Mesenchymal stem cell (in vitro differentiated cells and primary cell): ENCODE data around the gene DMWD.
A peak's percentile ranks its signal among the peaks of the same experiment; 100 is the strongest.

Experiments
- DNase-seq: peaks from one replicate; pipeline ENCODE4 v3.0.0-alpha.2; 2013
- H2AFZ ChIP-seq: one replicate; pipeline ENCODE4 v1.6.1; 2013; ENCODE audit warnings: low read depth, mild to moderate bottlenecking, control low read depth, inconsistent platforms, low read length, moderate library complexity
- H2AK5ac ChIP-seq: 2 replicates; pipeline ENCODE4 v1.6.1; 2013; ENCODE audit warnings: low read length, moderate library complexity, mild to moderate bottlenecking, inconsistent platforms; ENCODE audit not compliant: severe bottlenecking
- H2BK120ac ChIP-seq: one replicate; pipeline ENCODE4 v1.6.1; 2013; ENCODE audit warnings: low read depth, mild to moderate bottlenecking, inconsistent platforms, low read length, moderate library complexity
- H2BK12ac ChIP-seq, 2 experiments: one replicate each; pipeline ENCODE4 v1.6.1; 2013; ENCODE audit warnings: inconsistent platforms in 2 of 2, low read length in 2 of 2, mild to moderate bottlenecking in 2 of 2, moderate library complexity in 2 of 2, control low read depth in 1 of 2
- H2BK15ac ChIP-seq: one replicate; pipeline ENCODE4 v1.6.1; 2013; ENCODE audit warnings: mild to moderate bottlenecking, low read depth, inconsistent platforms; ENCODE audit not compliant: poor library complexity, severe bottlenecking
- H2BK5ac ChIP-seq: 2 replicates; pipeline ENCODE4 v1.6.1; 2013; ENCODE audit warnings: low read depth, mild to moderate bottlenecking, low read length, control low read depth, inconsistent platforms; ENCODE audit not compliant: poor library complexity, severe bottlenecking
- H3K14ac ChIP-seq, 2 experiments: one replicate each; pipeline ENCODE4 v1.6.1; 2013; ENCODE audit warnings: inconsistent platforms in 2 of 2, low read length in 2 of 2, control low read depth in 1 of 2, mild to moderate bottlenecking in 1 of 2, moderate library complexity in 1 of 2
- H3K18ac ChIP-seq, 2 experiments: one replicate each; pipeline ENCODE4 v1.6.1; 2013; ENCODE audit warnings: inconsistent platforms in 2 of 2, low read length in 2 of 2, control low read depth in 1 of 2, low read depth in 1 of 2, mild to moderate bottlenecking in 1 of 2
- H3K23ac ChIP-seq, 2 experiments: one replicate each; pipeline ENCODE4 v1.6.1; 2013; ENCODE audit warnings: inconsistent platforms in 2 of 2, low read length in 2 of 2, mild to moderate bottlenecking in 2 of 2, moderate library complexity in 2 of 2, control low read depth in 1 of 2
- H3K27ac ChIP-seq: 2 replicates; pipeline ENCODE4 v1.5.1; 2013; ENCODE audit warnings: mild to moderate bottlenecking, moderate library complexity, low read length, control low read depth, inconsistent platforms; ENCODE audit not compliant: poor library complexity, severe bottlenecking
- H3K27me3 ChIP-seq, 2 experiments: 2 replicates each; pipeline versions ENCODE4 v1.6.1 to v1.7.0; 2013; ENCODE audit warnings: low read length in 2 of 2, mild to moderate bottlenecking in 2 of 2, moderate library complexity in 2 of 2, control low read depth in 1 of 2, inconsistent platforms in 1 of 2; ENCODE audit not compliant: control insufficient read depth in 1 of 2, insufficient read depth in 1 of 2
- H3K36me3 ChIP-seq, 2 experiments: 2 replicates each; pipeline versions ENCODE4 v1.6.1 to v1.7.0; 2013; ENCODE audit warnings: low read length in 2 of 2, control low read depth in 1 of 2, inconsistent platforms in 1 of 2, low read depth in 1 of 2, mild to moderate bottlenecking in 1 of 2; ENCODE audit not compliant: insufficient read depth in 2 of 2, control insufficient read depth in 1 of 2
- H3K4ac ChIP-seq, 2 experiments: one replicate each; pipeline ENCODE4 v1.6.1; 2013; ENCODE audit warnings: inconsistent platforms in 2 of 2, low read length in 2 of 2, mild to moderate bottlenecking in 2 of 2, moderate library complexity in 2 of 2, control low read depth in 1 of 2, low read depth in 1 of 2
- H3K4me1 ChIP-seq: 2 replicates; pipeline ENCODE4 v1.6.1; 2013; ENCODE audit warnings: low read depth, low read length, control low read depth; ENCODE audit not compliant: control insufficient read depth, insufficient read depth
- H3K4me2 ChIP-seq: 2 replicates; pipeline ENCODE4 v1.6.1; 2013; ENCODE audit warnings: low read length, mild to moderate bottlenecking, inconsistent platforms; ENCODE audit not compliant: poor library complexity, severe bottlenecking
- H3K4me3 ChIP-seq, 2 experiments: 2 replicates each; pipeline versions ENCODE4 v1.5.1 to v1.7.0; 2013; ENCODE audit warnings: low read length in 2 of 2, mild to moderate bottlenecking in 2 of 2, control low read depth in 1 of 2, low read depth in 1 of 2; ENCODE audit not compliant: insufficient read depth in 1 of 2
- H3K79me1 ChIP-seq: replicated peaks from 2 replicates; pipeline ENCODE4 v1.6.1; 2013; ENCODE audit warnings: mild to moderate bottlenecking, control low read depth, low read length, inconsistent platforms; ENCODE audit not compliant: poor library complexity, severe bottlenecking
- H3K9ac ChIP-seq: 2 replicates; pipeline ENCODE4 v1.7.0; 2013; ENCODE audit warnings: mild to moderate bottlenecking, low read length, moderate library complexity
- H3K9me3 ChIP-seq: 2 replicates; pipeline ENCODE4 v1.7.0; 2013; ENCODE audit warnings: mild to moderate bottlenecking, low read length; ENCODE audit not compliant: control insufficient read depth
- H4K8ac ChIP-seq: one replicate; pipeline ENCODE4 v1.6.1; 2013; ENCODE audit warnings: inconsistent platforms, mild to moderate bottlenecking, low read length, moderate library complexity
- H4K91ac ChIP-seq: one replicate; pipeline ENCODE4 v1.6.1; 2013; ENCODE audit warnings: mild to moderate bottlenecking, low read length, inconsistent platforms
- WGBS: methylation state at CpG from one replicate; pipeline ENCODE4 v1.1.7; 2013; ENCODE audit warnings: mixed read lengths; 5-methylcytosine and 5-hydroxymethylcytosine counted together

The DMWD gene

GRCh38 chr19:45745606-45746005 is 47.0 kb downstream of the DMWD start:
- Histone ChIP-seq H3K9ac (no peak overlapping the region), H4K91ac (no peak overlapping the region)

DNA sequence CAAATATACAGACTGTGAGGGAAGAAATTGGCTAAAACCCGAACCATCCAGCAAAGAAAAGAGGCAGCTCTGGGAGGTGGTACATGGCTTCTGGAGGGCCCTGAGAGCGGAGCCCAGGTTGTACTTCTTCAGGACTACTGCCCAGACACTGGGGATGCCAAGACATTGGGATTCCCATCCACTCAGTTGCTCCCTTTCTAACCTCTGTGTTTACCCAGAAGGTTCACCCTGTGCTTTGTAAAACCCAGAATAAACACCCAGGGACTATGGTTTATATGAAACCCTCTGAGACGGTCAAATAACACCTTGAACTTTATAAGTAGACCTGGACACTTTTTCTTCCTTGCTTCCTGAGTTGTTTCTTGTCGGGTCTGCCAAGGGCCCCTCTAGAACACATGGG is 49.7 kb downstream of the DMWD start:
- H3K79me1 ChIP-seq = no peaks in the 10 kb centered on the region
- peaks cover 7 to 10% of the 10 kb centered on the region in 2 experiments for H3K27me3 ChIP-seq
- no peak overlapping the region for H2BK12ac ChIP-seq
- no peak for DNase-seq
- H2BK15ac ChIP-seq = no peak overlapping the region
- H3K36me3 ChIP-seq = no peaks in the 10 kb centered on the region
- no peak overlapping the region for H3K14ac ChIP-seq
- H3K4me1 ChIP-seq = no peaks in the 10 kb centered on the region
- no peak overlapping the region for H3K4me2 ChIP-seq
- H2AFZ ChIP-seq = no peak overlapping the region
- H3K4me3 ChIP-seq = no peak overlapping the region
- H3K9ac ChIP-seq = no peak overlapping the region
- no peak overlapping the region for H3K27ac ChIP-seq
- no peak overlapping the region for H3K4ac ChIP-seq
- H4K91ac ChIP-seq = no peak overlapping the region
- 74% methylated on average over 3 of the region's 4 CpGs for WGBS
- H2AK5ac ChIP-seq = no peak overlapping the region
- no peaks in the 10 kb centered on the region for H3K9me3 ChIP-seq
- no peak overlapping the region for H4K8ac ChIP-seq
- H3K23ac ChIP-seq = no peak overlapping the region
- H3K18ac ChIP-seq = no peak overlapping the region
- H2BK5ac ChIP-seq = no peak overlapping the region
- no peak overlapping the region for H2BK120ac ChIP-seq

More at GRCh38 chr19:45745606-45746005, 47.0 kb downstream of the DMWD start:
- no peak overlapping the region for H2BK12ac ChIP-seq
- no peak overlapping the region for H2AK5ac ChIP-seq
- H3K4me2 ChIP-seq = no peak overlapping the region
- no peak overlapping the region for H2BK5ac ChIP-seq
- H2BK15ac ChIP-seq = no peak overlapping the region
- 86% methylated on average over 6 of the region's 6 CpGs for WGBS
- H3K36me3 ChIP-seq = no peaks in the 10 kb centered on the region
- no peaks in the 10 kb centered on the region for H3K4me1 ChIP-seq
- H3K9me3 ChIP-seq = no peaks in the 10 kb centered on the region
- no peak for DNase-seq
- H2AFZ ChIP-seq = no peak overlapping the region
- H3K14ac ChIP-seq = no peak overlapping the region
- no peak overlapping the region for H3K4ac ChIP-seq
- no peaks in the 10 kb centered on the region for H3K79me1 ChIP-seq
- no peak overlapping the region for H3K4me3 ChIP-seq
- H3K18ac ChIP-seq = no peak overlapping the region
- no peak overlapping the region for H2BK120ac ChIP-seq
- H3K27ac ChIP-seq = no peak overlapping the region
- H3K23ac ChIP-seq = no peak overlapping the region
- no peak overlapping the region for H4K8ac ChIP-seq
- peaks cover 7 to 10% of the 10 kb centered on the region in 2 experiments for H3K27me3 ChIP-seq

DNA sequence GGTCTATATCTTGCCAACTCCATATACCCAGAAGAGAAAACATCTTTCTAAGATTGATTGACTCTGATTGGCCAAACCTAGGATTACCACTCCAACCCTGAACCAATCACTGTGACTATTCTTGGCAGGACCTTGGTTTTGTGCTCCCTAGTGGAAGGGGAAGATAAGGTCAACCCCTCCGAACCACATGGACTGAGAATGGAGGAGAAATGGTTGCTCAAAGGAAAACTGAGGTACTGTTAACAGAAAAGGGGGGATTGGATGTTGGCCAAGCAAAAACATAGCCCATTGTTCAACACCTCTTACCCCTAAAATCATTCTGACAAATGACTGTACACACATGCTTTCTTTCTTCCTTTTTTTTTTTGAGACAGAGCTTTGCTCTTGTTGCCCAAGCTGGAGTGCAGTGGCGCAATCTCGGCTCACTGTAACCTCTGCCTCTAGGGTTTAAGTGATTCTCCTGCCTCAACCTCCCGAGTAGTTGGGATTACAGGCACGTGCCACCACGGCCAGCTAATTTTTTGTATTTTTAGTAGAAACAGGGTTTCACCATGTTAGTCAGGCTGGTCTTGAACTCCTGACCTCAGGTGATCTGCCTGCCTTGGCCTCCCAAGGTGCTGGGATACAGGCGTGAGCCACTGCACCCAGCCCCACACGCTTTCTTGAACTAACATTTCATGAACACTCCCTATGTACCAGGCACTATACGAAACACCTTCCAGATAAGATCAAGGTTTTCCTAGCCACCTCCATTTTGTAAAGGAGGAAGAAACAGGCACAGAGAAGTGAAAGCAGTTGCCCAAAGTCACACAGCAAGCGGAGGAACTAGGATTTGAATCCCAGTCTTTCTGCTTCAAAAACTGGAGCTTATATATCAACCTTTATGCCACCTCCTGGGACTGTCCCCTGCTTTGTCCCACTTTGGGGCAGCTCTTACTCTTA is 52.9 kb downstream of the DMWD start:
- WGBS = 95% methylated on average over 9 of the region's 10 CpGs
- no peaks in the 10 kb centered on the region for H3K79me1 ChIP-seq

GRCh38 chr19:45733160-45733810 is 59.4 kb downstream of the DMWD start, which contains the start of gene MEIOSIN:
MEIOSIN (plus strand) TSS chr19:45733439; CDS start chr19:45735377, 1,938 bp downstream.
- Histone ChIP-seq H3K79me1 (peaks cover 2% of the 10 kb centered on the region), H3K4me1 (peaks cover 4% of the 10 kb centered on the region), H2AFZ (no peak within 1 kb of the TSS), H2BK12ac (no peak within 1 kb of the TSS), H3K4ac (no peak within 1 kb of the TSS), H2BK15ac (no peak within 1 kb of the TSS), H2BK120ac (no peak within 1 kb of the TSS), H4K8ac (no peak within 1 kb of the TSS), H3K4me3 (peak within 1 kb of the TSS in 1 of 2 experiments; percentile 1), H2AK5ac (no peak within 1 kb of the TSS), H3K18ac (no peak within 1 kb of the TSS), H3K23ac (no peak within 1 kb of the TSS), H3K4me2 (no peak within 1 kb of the TSS), H3K36me3 (no peaks in the 10 kb centered on the region), H3K27me3 (no peaks in the 10 kb centered on the region), H2BK5ac (no peak within 1 kb of the TSS), H3K14ac (no peak within 1 kb of the TSS), H3K27ac (no peak within 1 kb of the TSS), H4K91ac (no peak within 1 kb of the TSS), H3K9me3 (no peaks in the 10 kb centered on the region), H3K9ac (no peak within 1 kb of the TSS)
- 96% methylated on average over 59 of the region's 59 CpGs for WGBS
- DNase-seq = no peak

More for the DNA sequence above, 52.9 kb downstream of the DMWD start:
- Histone ChIP-seq H2BK12ac (no peak overlapping the region), H2AFZ (no peak overlapping the region), H3K4me2 (no peak overlapping the region), H3K36me3 (no peaks in the 10 kb centered on the region), H4K8ac (no peak overlapping the region), H3K4ac (no peak overlapping the region), H3K27ac (no peak overlapping the region), H2AK5ac (no peak overlapping the region), H3K4me1 (peaks cover 2% of the 10 kb centered on the region), H3K9me3 (no peaks in the 10 kb centered on the region), H3K14ac (no peak overlapping the region), H3K23ac (no peak overlapping the region), H2BK5ac (no peak overlapping the region), H3K4me3 (no peak overlapping the region), H2BK15ac (no peak overlapping the region), H4K91ac (no peak overlapping the region), H3K18ac (no peak overlapping the region), H2BK120ac (no peak overlapping the region), H3K9ac (no peak overlapping the region), H3K27me3 (peaks cover 4 to 6% of the 10 kb centered on the region in 2 experiments)
- no peak for DNase-seq
